ENCODE results near the gene VEPH1. TPM values are rescaled to one million over a fixed set of nuclear protein-coding genes. Genes with fewer than 3 reads are reported as not detected.

The VEPH1 gene
- total RNA-seq, 1 donor from 2014 or later: 1.0 TPM

DNA sequence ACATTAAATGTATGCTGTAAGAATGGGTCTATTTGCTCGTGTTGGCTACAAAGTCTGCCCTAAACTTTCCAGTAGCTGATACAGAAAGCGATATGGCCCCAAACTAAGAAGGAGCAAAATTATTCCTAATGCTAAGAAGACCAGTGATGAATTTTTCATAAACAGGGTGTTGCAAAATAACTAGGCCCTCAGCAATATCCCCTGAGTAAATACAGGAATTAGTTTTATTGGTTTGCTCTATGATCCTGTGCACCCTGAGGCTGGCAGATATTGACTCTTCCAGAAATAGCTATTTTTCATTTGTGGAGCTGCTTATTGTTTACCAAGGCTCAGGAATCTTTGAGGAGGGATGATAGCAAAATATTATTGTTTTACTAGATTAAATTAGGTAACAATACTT lies 282.3 kb downstream of the VEPH1 start:
- no peaks in the 10 kb centered on the region for H3K4me1 ChIP-seq (ENCODE audit: control insufficient read depth in 3 of 3, insufficient read depth in 3 of 3, low read length in 3 of 3)

GRCh38 chr3:157220211-157220610 lies 283.0 kb downstream of the VEPH1 start:
- no peaks in the 10 kb centered on the region for H3K27me3 ChIP-seq (ENCODE audit: control insufficient read depth in 3 of 3, insufficient read depth in 3 of 3, low read length in 3 of 3)
- no peaks in the 10 kb centered on the region for H3K9me3 ChIP-seq (ENCODE audit: control insufficient read depth in 3 of 3, low read length in 3 of 3)
- no peaks in the 10 kb centered on the region for H3K4me1 ChIP-seq (ENCODE audit: control insufficient read depth in 3 of 3, insufficient read depth in 3 of 3, low read length in 3 of 3)
- no peak overlapping the region for H3K27ac ChIP-seq (ENCODE audit: low read depth, low read length)
- H3K9ac ChIP-seq (ENCODE audit: low read depth in 1 of 3, low read length in 3 of 3): no peak overlapping the region
- H3K36me3 ChIP-seq (ENCODE audit: control insufficient read depth in 3 of 3, insufficient read depth in 3 of 3, low read length in 3 of 3): no peaks in the 10 kb centered on the region
- no peak overlapping the region for H3K4me3 ChIP-seq (ENCODE audit: low read length in 3 of 3)

More for the DNA sequence above, 282.3 kb downstream of the VEPH1 start:
- Histone ChIP-seq H3K36me3 (ENCODE audit: control insufficient read depth in 3 of 3, insufficient read depth in 3 of 3, low read length in 3 of 3) (no peaks in the 10 kb centered on the region), H3K9ac (ENCODE audit: low read depth in 1 of 3, low read length in 3 of 3) (no peak overlapping the region), H3K27me3 (ENCODE audit: control insufficient read depth in 3 of 3, insufficient read depth in 3 of 3, low read length in 3 of 3) (no peaks in the 10 kb centered on the region), H3K9me3 (ENCODE audit: control insufficient read depth in 3 of 3, low read length in 3 of 3) (no peaks in the 10 kb centered on the region), H3K27ac (ENCODE audit: low read depth, low read length) (no peak overlapping the region), H3K4me3 (ENCODE audit: low read length in 3 of 3) (no peak overlapping the region)

DNA sequence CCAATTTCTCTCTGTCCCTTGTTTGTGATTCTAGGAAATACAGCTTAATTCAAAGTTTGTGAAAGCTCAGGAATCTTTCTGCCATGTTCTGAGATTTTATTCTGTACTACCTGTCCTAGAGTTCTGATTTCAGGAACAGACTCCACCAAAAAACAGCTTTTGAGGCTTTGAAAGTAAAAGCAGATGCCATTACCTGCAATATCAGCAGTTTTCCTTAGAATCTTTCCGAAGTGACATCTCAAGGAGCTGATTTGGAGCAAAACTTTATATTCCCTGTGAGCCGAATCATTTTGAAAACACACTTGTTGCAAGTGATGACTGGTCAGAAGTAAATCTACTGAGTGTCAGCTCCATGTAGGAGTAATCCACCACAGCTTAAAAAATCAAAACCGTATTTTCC lies 284.0 kb downstream of the VEPH1 start:
- Histone ChIP-seq H3K27me3 (ENCODE audit: control insufficient read depth in 3 of 3, insufficient read depth in 3 of 3, low read length in 3 of 3) (no peaks in the 10 kb centered on the region), H3K4me3 (ENCODE audit: low read length in 3 of 3) (no peak overlapping the region), H3K27ac (ENCODE audit: low read depth, low read length) (no peak overlapping the region), H3K9me3 (ENCODE audit: control insufficient read depth in 3 of 3, low read length in 3 of 3) (no peaks in the 10 kb centered on the region), H3K36me3 (ENCODE audit: control insufficient read depth in 3 of 3, insufficient read depth in 3 of 3, low read length in 3 of 3) (no peaks in the 10 kb centered on the region), H3K9ac (ENCODE audit: low read depth in 1 of 3, low read length in 3 of 3) (no peak overlapping the region), H3K4me1 (ENCODE audit: control insufficient read depth in 3 of 3, insufficient read depth in 3 of 3, low read length in 3 of 3) (no peaks in the 10 kb centered on the region)

Other genes starting within 250 kb of the VEPH1 start
- 11.5 TPM for gene PTX3, start 66.6 kb downstream of the VEPH1 start, total RNA-seq

All from skeletal muscle tissue (tissue), 4 donors.